GM23338 (cell line): ENCODE data around the gene JAKMIP1. TPM values are rescaled to one million over a fixed set of nuclear protein-coding genes. Genes with fewer than 3 reads are reported as not detected.

ENCODE experiments used
- ATAC-seq: fragments of 200-7000 bp; cut with Tn5 transposase; 3 replicates; pipeline ENCODE4 v1.9.1; 2020
- DNase-seq: peaks from one replicate; pipeline ENCODE4 v3.0.0-alpha.2; 2015; ENCODE audit warnings: low spot score
- H2AFZ ChIP-seq: fragments of 200-600 bp; sonication (generic); 2 replicates; pipeline ENCODE4 v1.8.0; 2016; ENCODE audit warnings: antibody characterized with exemption, mild to moderate bottlenecking, moderate library complexity
- H3F3A ChIP-seq: fragments of 200-600 bp; sonication (generic); replicated peaks from 2 replicates; pipeline ENCODE4 v1.8.0; 2017; ENCODE audit warnings: antibody characterized with exemption, mixed run types, low read depth
- H3K27ac ChIP-seq: fragments of 200-600 bp; sonication (generic); 2 replicates; pipeline ENCODE4 v1.6.1; 2016; ENCODE audit warnings: low read depth
- H3K27me3 ChIP-seq: fragments of 200-600 bp; sonication (generic); 2 replicates; pipeline ENCODE4 v1.8.0; 2016; ENCODE audit warnings: mild to moderate bottlenecking, mixed run types, moderate library complexity; ENCODE audit not compliant: insufficient read depth
- H3K36me3 ChIP-seq: fragments of 200-600 bp; sonication (generic); 2 replicates; pipeline ENCODE4 v1.8.0; 2016; ENCODE audit warnings: mild to moderate bottlenecking; ENCODE audit not compliant: insufficient read depth
- H3K4me1 ChIP-seq: fragments of 200-600 bp; sonication (generic); 2 replicates; pipeline ENCODE4 v1.8.0; 2016; ENCODE audit warnings: mild to moderate bottlenecking, moderate library complexity; ENCODE audit not compliant: insufficient read depth
- H3K4me2 ChIP-seq: fragments of 200-600 bp; sonication (generic); 2 replicates; pipeline ENCODE4 v1.7.1; 2017; ENCODE audit warnings: mixed run types
- H3K4me3 ChIP-seq: fragments of 200-600 bp; sonication (generic); 2 replicates; pipeline ENCODE4 v1.6.1; 2016; ENCODE audit warnings: mixed run types
- H3K79me2 ChIP-seq: fragments of 200-600 bp; sonication (generic); replicated peaks from 2 replicates; pipeline ENCODE4 v1.8.0; 2017; ENCODE audit warnings: mild to moderate bottlenecking; ENCODE audit not compliant: insufficient read depth
- H3K9me2 ChIP-seq: fragments of 200-600 bp; sonication (generic); 2 replicates; pipeline ENCODE4 v1.8.0; 2017; ENCODE audit not compliant: insufficient read depth
- H4K20me1 ChIP-seq: fragments of 200-600 bp; sonication (generic); replicated peaks from 2 replicates; pipeline ENCODE4 v1.8.0; 2017; ENCODE audit warnings: mild to moderate bottlenecking; ENCODE audit not compliant: insufficient read depth
- H3K27ac Mint-ChIP-seq: 2 replicates; pipeline ENCODE4 v1.8.0; 2020; ENCODE audit warnings: inconsistent platforms, mild to moderate bottlenecking, moderate library complexity, mixed read lengths
- H3K27me3 Mint-ChIP-seq: 3 replicates; pipeline ENCODE4 v1.8.0; 2022; ENCODE audit warnings: low read depth, mild to moderate bottlenecking, moderate library complexity, mixed read lengths, inconsistent platforms; ENCODE audit not compliant: insufficient read depth, poor library complexity
- H3K36me3 Mint-ChIP-seq: 3 replicates; pipeline ENCODE4 v1.8.0; 2021; ENCODE audit warnings: low read depth, mild to moderate bottlenecking, inconsistent platforms, moderate library complexity, mixed read lengths
- H3K4me1 Mint-ChIP-seq: 3 replicates; pipeline ENCODE4 v1.8.0; 2020; ENCODE audit warnings: mild to moderate bottlenecking, inconsistent platforms, mixed read lengths
- H3K4me3 Mint-ChIP-seq: 3 replicates; pipeline ENCODE4 v1.8.0; 2021; ENCODE audit warnings: moderate library complexity, mild to moderate bottlenecking, inconsistent platforms, mixed read lengths
- H3K9me3 Mint-ChIP-seq: 3 replicates; pipeline ENCODE4 v1.8.0; 2020; ENCODE audit warnings: moderate library complexity, mild to moderate bottlenecking, inconsistent platforms, mixed read lengths
- CREB1 ChIP-seq: fragments of 250-450 bp; sonication (Bioruptor Pico); IDR thresholded peaks from 2 replicates; pipeline ENCODE4 v1.5.0; 2020; ENCODE audit warnings: low read depth, mild to moderate bottlenecking, moderate library complexity
- CTCF ChIP-seq, 2 experiments: fragments of 200-600 bp in 1 of 2; sonication (generic) in 1 of 2; conservative IDR thresholded peaks; 2 replicates each; pipeline versions ENCODE4 v1.5.1 to v1.6.1; 2016 to 2017; ENCODE audit warnings: antibody characterized with exemption in 2 of 2, low read depth in 2 of 2, mild to moderate bottlenecking in 2 of 2, moderate library complexity in 1 of 2
- ETS1 ChIP-seq: IDR thresholded peaks from 2 replicates; pipeline ENCODE4 v1.6.1; 2016; ENCODE audit warnings: antibody characterized with exemption
- EZH2 ChIP-seq: fragments of 200-600 bp; sonication (generic); IDR thresholded peaks from one replicate; pipeline ENCODE4 v1.8.0; 2017; ENCODE audit warnings: antibody characterized with exemption, mild to moderate bottlenecking, low read depth; ENCODE audit not compliant: unreplicated experiment
- EZH2phosphoT487 ChIP-seq: fragments of 200-600 bp; sonication (generic); IDR thresholded peaks from one replicate; pipeline ENCODE4 v1.8.1; 2018; ENCODE audit warnings: antibody characterized with exemption; ENCODE audit not compliant: unreplicated experiment
- JUNB ChIP-seq: IDR thresholded peaks from one replicate; pipeline ENCODE4 v1.6.1; 2016; ENCODE audit warnings: antibody characterized with exemption; ENCODE audit not compliant: unreplicated experiment
- NANOG ChIP-seq: IDR thresholded peaks from 2 replicates; pipeline ENCODE4 v1.6.1; 2016; ENCODE audit warnings: antibody characterized with exemption, borderline replicate concordance
- POLR2AphosphoS5 ChIP-seq: IDR thresholded peaks from 2 replicates; pipeline ENCODE4 v1.6.1; 2016; ENCODE audit warnings: antibody characterized with exemption, low read depth
- STAT1 ChIP-seq: IDR thresholded peaks from one replicate; pipeline ENCODE4 v1.6.1; 2016; ENCODE audit warnings: antibody characterized with exemption; ENCODE audit not compliant: unreplicated experiment
- ZNF114 ChIP-seq: fragments of 250-450 bp; sonication (Bioruptor Pico); IDR thresholded peaks from 2 replicates; pipeline ENCODE4 v1.5.0; 2020; ENCODE audit warnings: mild to moderate bottlenecking, moderate library complexity
- ZNF331 ChIP-seq: fragments of 250-450 bp; sonication (Bioruptor Pico); IDR thresholded peaks from 2 replicates; pipeline ENCODE4 v1.5.0; 2020; ENCODE audit warnings: low read depth, mild to moderate bottlenecking, moderate library complexity
- polyA plus RNA-seq: library from polyadenylated mRNA; unstranded; fragments of >200 nt; fragmentation: Nextera tagmentation; extraction: Ambion mirVana; gene quantifications from 2 replicates; pipeline ENCODE4 v1.2.1, GENCODE V29; 2016
- total RNA-seq: library from RNA; depleted of rRNA; stranded (reverse); fragments of >200 nt; shearing (Covaris generic); gene quantifications from 2 replicates; pipeline ENCODE4 v1.2.3, GENCODE V29; 2014
- TF ChIP-seq, protein P1 (sequence below): IDR thresholded peaks from one replicate; pipeline ENCODE4 v1.6.1; 2018; ENCODE audit warnings: antibody characterized with exemption; ENCODE audit not compliant: unreplicated experiment

The JAKMIP1 gene
- total and polyA plus RNA-seq, 2 experiments from 2014 or later, result 4.6 to 5.1 TPM

DNA sequence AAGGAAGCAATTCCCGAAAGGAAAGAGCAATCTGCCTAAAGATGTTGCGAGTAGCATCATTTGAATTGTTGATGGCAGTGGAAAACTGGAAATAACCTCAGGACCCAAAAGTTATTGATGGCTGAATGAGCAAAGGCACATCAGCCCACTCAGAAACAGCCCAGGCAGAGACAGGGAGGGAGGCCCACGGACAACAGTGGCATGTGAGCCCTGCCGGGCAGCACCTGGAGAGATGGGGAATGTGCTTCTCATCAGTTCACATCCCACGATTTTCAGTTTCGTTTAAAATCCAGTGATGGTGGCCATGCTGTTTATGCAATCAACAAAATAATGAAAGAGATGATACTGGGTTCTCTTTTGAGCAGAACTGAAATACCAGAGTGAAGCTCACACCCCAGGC lies 80.0 kb downstream of the JAKMIP1 start (continued):
- TF ChIP-seq POLR2AphosphoS5 (no peak), CTCF (conservative IDR thresholded peaks at IDR 0.05; ENCODE audit: low read depth in 2 of 2) (no peak), ZNF331 (no peak), CREB1 (no peak), NANOG (no peak)

GRCh38 chr4:6119507-6120020 lies 80.8 kb downstream of the JAKMIP1 start:
- H3K27ac ChIP-seq, result no peak overlapping the region
- peaks cover 19% of the 10 kb centered on the region for H3K4me1 ChIP-seq
- peaks cover 35% of the 10 kb centered on the region for H3K4me1 Mint-ChIP-seq
- H3K4me3 Mint-ChIP-seq, result no peak overlapping the region
- H3K27me3 ChIP-seq, result no peaks in the 10 kb centered on the region; the same call in 1 of the 2 replicates
- no peaks in the 10 kb centered on the region for H3K36me3 ChIP-seq
- H2AFZ ChIP-seq, result no peak overlapping the region
- H4K20me1 ChIP-seq, result no peaks in the 10 kb centered on the region
- H3K4me2 ChIP-seq, result no peak overlapping the region
- no peaks in the 10 kb centered on the region for H3K79me2 ChIP-seq
- DNase-seq (no peak), ATAC-seq (no peak; the same call in 2 of the 3 replicates)
- no peak overlapping the region for H3K4me3 ChIP-seq
- no peaks in the 10 kb centered on the region for H3K9me2 ChIP-seq
- H3K36me3 Mint-ChIP-seq, result no peaks in the 10 kb centered on the region
- no peaks in the 10 kb centered on the region for H3K9me3 Mint-ChIP-seq
- no peaks in the 10 kb centered on the region for H3F3A ChIP-seq
- H3K27ac Mint-ChIP-seq, result no peak overlapping the region
- H3K27me3 Mint-ChIP-seq, result peaks cover 9% of the 10 kb centered on the region
- TF ChIP-seq STAT1 (no peak), EZH2phosphoT487 (no peak), CREB1 (no peak), JUNB (no peak), ZNF331 (no peak), EZH2 (no peak), ZNF114 (CRISPR knock-in tag) (no peak), ETS1 (no peak), POLR2AphosphoS5 (no peak), CTCF (conservative IDR thresholded peaks at IDR 0.05; ENCODE audit: low read depth in 2 of 2) (no peak)
- TF ChIP-seq, protein P1, sequence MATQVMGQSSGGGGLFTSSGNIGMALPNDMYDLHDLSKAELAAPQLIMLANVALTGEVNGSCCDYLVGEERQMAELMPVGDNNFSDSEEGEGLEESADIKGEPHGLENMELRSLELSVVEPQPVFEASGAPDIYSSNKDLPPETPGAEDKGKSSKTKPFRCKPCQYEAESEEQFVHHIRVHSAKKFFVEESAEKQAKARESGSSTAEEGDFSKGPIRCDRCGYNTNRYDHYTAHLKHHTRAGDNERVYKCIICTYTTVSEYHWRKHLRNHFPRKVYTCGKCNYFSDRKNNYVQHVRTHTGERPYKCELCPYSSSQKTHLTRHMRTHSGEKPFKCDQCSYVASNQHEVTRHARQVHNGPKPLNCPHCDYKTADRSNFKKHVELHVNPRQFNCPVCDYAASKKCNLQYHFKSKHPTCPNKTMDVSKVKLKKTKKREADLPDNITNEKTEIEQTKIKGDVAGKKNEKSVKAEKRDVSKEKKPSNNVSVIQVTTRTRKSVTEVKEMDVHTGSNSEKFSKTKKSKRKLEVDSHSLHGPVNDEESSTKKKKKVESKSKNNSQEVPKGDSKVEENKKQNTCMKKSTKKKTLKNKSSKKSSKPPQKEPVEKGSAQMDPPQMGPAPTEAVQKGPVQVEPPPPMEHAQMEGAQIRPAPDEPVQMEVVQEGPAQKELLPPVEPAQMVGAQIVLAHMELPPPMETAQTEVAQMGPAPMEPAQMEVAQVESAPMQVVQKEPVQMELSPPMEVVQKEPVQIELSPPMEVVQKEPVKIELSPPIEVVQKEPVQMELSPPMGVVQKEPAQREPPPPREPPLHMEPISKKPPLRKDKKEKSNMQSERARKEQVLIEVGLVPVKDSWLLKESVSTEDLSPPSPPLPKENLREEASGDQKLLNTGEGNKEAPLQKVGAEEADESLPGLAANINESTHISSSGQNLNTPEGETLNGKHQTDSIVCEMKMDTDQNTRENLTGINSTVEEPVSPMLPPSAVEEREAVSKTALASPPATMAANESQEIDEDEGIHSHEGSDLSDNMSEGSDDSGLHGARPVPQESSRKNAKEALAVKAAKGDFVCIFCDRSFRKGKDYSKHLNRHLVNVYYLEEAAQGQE, result no peak
